ENCODE results near the gene KCNH8.

The KCNH8 gene

DNA sequence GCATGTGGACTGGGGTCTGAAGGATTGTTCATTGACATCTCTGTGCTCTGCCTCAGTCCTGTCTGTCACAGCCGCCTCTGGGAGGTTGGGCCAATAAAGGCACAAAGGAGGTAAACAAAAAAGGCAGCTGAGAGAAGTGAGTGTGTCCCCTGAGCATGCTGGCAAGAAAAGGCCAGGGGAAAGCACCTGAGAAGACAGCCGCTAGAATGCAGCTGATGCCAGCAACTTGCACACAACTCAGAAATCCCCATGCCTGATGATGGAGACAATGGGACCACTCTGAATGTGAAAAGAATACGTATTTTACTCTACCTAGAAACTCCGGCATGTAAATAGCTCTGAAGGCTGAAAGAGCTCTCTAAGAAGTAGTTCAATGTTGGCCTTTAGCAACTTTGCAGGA is 118.7 kb downstream of the KCNH8 start:
- no peak overlapping the region for H3K4me3 ChIP-seq (ENCODE audit: low read length)
- TF ChIP-seq, protein P1, sequence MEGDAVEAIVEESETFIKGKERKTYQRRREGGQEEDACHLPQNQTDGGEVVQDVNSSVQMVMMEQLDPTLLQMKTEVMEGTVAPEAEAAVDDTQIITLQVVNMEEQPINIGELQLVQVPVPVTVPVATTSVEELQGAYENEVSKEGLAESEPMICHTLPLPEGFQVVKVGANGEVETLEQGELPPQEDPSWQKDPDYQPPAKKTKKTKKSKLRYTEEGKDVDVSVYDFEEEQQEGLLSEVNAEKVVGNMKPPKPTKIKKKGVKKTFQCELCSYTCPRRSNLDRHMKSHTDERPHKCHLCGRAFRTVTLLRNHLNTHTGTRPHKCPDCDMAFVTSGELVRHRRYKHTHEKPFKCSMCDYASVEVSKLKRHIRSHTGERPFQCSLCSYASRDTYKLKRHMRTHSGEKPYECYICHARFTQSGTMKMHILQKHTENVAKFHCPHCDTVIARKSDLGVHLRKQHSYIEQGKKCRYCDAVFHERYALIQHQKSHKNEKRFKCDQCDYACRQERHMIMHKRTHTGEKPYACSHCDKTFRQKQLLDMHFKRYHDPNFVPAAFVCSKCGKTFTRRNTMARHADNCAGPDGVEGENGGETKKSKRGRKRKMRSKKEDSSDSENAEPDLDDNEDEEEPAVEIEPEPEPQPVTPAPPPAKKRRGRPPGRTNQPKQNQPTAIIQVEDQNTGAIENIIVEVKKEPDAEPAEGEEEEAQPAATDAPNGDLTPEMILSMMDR (IDR thresholded peaks at IDR 0.05; ENCODE audit: insufficient read depth, low read depth, low read length, missing control alignments) = no peak

DNA sequence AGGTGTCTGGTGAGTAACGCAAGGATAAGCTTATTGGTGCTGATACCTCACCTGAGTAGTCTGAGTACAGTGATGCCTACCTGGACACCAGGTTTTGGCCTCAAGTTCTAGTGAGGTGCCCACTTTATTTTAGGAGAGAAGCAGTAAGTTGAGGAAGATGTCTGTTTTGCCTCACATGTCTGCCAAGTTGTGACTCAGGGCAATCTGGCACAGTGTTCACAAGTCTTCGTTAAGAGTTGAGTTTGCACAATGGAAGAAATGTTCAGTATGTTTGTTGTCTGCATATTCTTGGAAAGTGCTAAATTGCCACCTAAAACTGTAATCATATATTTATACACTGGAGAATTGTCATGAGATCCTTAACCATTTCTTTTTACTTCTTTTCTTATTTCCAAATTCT is 122.2 kb downstream of the KCNH8 start:
- DNase-seq (ENCODE audit: low read depth) = no peak
- no peak overlapping the region for H3K4me3 ChIP-seq (ENCODE audit: low read length)
- TF ChIP-seq, protein P1 (IDR thresholded peaks at IDR 0.05; ENCODE audit: insufficient read depth, low read depth, low read length, missing control alignments) = no peak

More for the DNA sequence above, 118.7 kb downstream of the KCNH8 start:
- DNase-seq (ENCODE audit: low read depth) = no peak

DNA sequence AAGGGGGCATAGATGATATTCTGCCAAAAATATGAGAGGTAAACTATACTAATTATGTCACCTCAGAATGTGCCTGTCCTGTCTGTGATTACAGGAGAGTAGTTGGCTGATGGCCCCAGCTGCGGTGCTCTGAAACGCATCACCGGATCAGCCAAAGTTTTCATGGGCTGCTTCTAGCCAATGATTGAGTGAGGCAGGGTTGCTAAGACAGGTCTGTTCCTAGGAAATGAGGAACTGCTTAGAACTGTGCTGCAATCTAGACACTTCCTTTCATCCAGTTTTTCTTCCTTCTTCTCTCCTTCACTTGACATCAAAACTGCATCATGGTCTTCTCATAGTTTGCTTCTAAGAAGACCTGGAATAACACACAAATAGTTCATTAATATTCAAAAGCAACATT is 124.0 kb downstream of the KCNH8 start:
- H3K4me3 ChIP-seq (ENCODE audit: low read length) = no peak overlapping the region
- no peak for DNase-seq (ENCODE audit: low read depth)
- TF ChIP-seq, protein P1 (IDR thresholded peaks at IDR 0.05; ENCODE audit: insufficient read depth, low read depth, low read length, missing control alignments) = no peak

DNA sequence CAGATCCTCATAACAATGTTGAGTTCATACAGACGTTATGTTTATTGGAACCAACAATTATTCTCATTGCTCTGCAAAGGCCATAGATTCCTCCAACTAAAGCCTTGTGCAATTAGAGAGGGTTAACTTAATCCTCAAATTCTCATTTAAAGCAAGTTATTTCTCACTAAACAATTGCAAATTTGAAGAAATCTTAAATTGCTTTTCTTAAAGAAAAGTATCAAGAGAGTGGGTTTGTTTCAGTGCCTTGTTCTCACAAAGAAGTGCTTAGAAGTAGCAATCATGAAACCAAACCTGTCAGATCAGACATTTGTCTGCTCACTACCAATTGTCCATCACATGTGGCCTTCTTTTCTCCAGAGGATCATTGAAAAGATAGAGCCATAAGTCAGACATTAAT is 124.8 kb downstream of the KCNH8 start:
- no peak overlapping the region for H3K4me3 ChIP-seq (ENCODE audit: low read length)
- DNase-seq (ENCODE audit: low read depth) = no peak
- TF ChIP-seq, protein P1 (IDR thresholded peaks at IDR 0.05; ENCODE audit: insufficient read depth, low read depth, low read length, missing control alignments) = no peak

DNA sequence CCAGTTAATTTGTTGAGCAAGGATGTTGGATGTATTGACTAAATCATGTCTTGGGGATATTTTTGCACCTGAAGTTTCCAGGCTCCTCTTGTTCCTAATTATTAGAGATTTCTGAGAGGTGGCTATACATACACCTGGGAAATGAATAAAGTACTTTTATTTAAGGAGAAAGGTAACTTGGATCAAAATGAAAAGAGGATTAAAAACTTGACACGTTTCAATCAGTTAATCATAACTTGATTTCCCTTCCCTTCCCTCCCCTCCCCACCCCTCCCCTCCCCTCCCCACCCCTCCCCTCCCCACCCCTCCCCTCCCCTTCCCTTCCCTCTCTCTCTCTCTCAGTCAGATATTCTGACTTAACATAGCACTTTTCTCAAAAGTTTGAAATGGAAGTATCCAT is 126.3 kb downstream of the KCNH8 start:
- TF ChIP-seq, protein P1 (IDR thresholded peaks at IDR 0.05; ENCODE audit: insufficient read depth, low read depth, low read length, missing control alignments) = no peak
- no peak overlapping the region for H3K4me3 ChIP-seq (ENCODE audit: low read length)
- no peak for DNase-seq (ENCODE audit: low read depth)

DNA sequence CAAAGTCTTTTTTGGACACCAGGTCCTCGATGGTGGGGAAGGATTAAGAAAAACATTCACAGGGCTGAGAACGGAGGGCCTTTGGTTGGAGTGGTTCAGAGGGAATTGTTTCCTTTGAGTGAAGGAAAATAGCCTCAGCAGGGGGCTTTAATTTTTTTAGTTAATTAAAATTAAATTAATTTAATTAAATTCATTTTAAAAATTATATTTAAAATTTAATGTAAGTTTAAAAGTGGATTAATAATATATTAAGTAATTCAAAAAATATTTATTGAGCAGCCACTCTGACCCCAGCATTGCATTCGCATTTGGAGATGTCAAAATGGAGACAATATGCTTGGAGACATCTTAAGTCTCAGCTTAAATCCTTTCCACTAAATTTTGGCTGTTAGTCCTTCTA is 136.7 kb downstream of the KCNH8 start:
- H3K4me3 ChIP-seq (ENCODE audit: low read length) = no peak overlapping the region
- TF ChIP-seq, protein P1 (IDR thresholded peaks at IDR 0.05; ENCODE audit: insufficient read depth, low read depth, low read length, missing control alignments) = no peak
- no peak for DNase-seq (ENCODE audit: low read depth)

DNA sequence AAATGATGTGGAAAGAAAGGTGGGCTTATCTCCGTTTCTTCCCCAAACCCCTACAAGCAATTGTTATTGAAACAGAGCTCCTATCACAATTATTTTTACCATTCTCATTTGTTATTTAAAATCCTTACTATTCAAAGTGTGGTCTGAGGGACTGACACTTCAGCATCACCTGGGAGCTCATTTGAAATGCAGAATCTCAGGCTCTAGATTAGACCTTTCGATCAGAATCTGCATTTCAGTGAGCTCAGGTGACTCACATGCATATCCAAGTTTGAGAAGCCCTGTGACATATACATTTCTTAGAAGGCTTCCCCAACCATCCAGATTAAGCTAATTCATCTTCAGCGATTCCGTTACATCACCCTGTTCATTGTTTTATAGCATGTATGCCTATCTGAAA is 145.0 kb downstream of the KCNH8 start:
- TF ChIP-seq, protein P1 (IDR thresholded peaks at IDR 0.05; ENCODE audit: insufficient read depth, low read depth, low read length, missing control alignments) = no peak
- no peak overlapping the region for H3K4me3 ChIP-seq (ENCODE audit: low read length)
- no peak for DNase-seq (ENCODE audit: low read depth)
